Stomach (tissue), 4 donors: ENCODE data around the gene NIFK.
"Not testable (repeated sequence)": the region's sequence is repeated elsewhere in the genome, so short reads cannot be mapped to it uniquely, and the experiment has no call there.

Experiments used
- CTCF ChIP-seq, 7 experiments: fragments of 450-650 bp in 4 of 7; fragments of 200-600 bp in 3 of 7; sonication (generic) in 3 of 7; IDR thresholded peaks; one replicate each; pipeline ENCODE4 v1.5.1; 2016 to 2019; ENCODE audit warnings: antibody characterized with exemption in 7 of 7, control low read depth in 2 of 7, mild to moderate bottlenecking in 1 of 7
- EP300 ChIP-seq: sonication (generic); formaldehyde crosslinking; IDR thresholded peaks from one replicate; pipeline ENCODE4 v1.6.1; 2017; ENCODE audit warnings: antibody characterized with exemption
- POLR2A ChIP-seq, 4 donors: fragments of 450-650 bp; IDR thresholded peaks; one replicate each; pipeline ENCODE4 v1.6.1; 2016; ENCODE audit warnings: antibody characterized with exemption in 4 of 4, control low read depth in 2 of 4, mild to moderate bottlenecking in 1 of 4, moderate library complexity in 1 of 4
- POLR2AphosphoS5 ChIP-seq, 3 donors: sonication (generic); formaldehyde crosslinking; IDR thresholded peaks; one replicate each; pipeline ENCODE4 v1.6.1; 2016; ENCODE audit warnings: antibody characterized with exemption in 3 of 3

- TF ChIP-seq POLR2AphosphoS5 (IDR thresholded peaks at IDR 0.05); CTCF (IDR thresholded peaks at IDR 0.05); POLR2A (IDR thresholded peaks at IDR 0.05); EP300: not testable (repeated sequence)
These were observed 34.9 kb downstream of the NIFK start for GRCh38 chr2:121701761-121702160.
